ENCODE results near the gene FUBP1.

DNA sequence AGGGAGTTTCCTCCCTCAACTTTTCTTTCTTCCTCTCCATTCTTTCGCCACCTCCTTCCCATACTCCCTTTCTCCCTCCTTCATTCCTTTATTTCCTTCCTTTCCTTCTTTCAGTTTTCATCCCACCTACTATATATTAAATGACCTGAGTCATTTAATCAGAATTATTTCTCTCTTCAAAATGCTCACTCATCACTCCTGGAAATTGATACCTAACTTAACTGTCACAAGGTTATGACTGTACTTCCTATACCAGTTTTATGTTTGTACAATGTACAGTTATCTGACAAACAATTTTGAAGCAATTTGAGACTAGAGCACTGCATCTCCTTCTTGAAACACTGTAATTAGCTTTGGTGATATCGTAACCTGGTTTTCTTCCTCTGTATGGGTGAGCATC, 49.1 kb downstream of the FUBP1 start:
- TF ChIP-seq POLR2A (IDR thresholded peaks at IDR 0.05), result no peak
- no peak for TF ChIP-seq CTCF (IDR thresholded peaks at IDR 0.05 in 4 of 5, conservative IDR thresholded peaks at IDR 0.05 in 1 of 5)
